Neutrophil (primary cell): Measurements from ENCODE around the gene PARD3.

ENCODE experiments used
- H3K27ac ChIP-seq: fragments of 200-600 bp; sonication (generic); 2 replicates; pipeline ENCODE4 v1.5.1; 2016; ENCODE audit warnings: mild to moderate bottlenecking, moderate library complexity
- H3K27me3 ChIP-seq: fragments of 200-600 bp; sonication (generic); 2 replicates; pipeline ENCODE4 v1.6.0; 2016; ENCODE audit warnings: mild to moderate bottlenecking
- H3K36me3 ChIP-seq: fragments of 200-600 bp; sonication (generic); 2 replicates; pipeline ENCODE4 v1.5.1; 2017
- H3K4me1 ChIP-seq, 2 experiments: fragments of 200-600 bp in 1 of 2; sonication (generic) in 1 of 2; 1 replicate in 1 of 2; 2 replicates in 1 of 2; pipeline versions ENCODE4 v1.5.1 to v1.6.1; 2013 to 2016; ENCODE audit warnings: low read depth in 1 of 2, low read length in 1 of 2, mild to moderate bottlenecking in 1 of 2, moderate library complexity in 1 of 2; ENCODE audit not compliant: control insufficient read depth in 1 of 2, insufficient read depth in 1 of 2
- H3K4me3 ChIP-seq, 2 experiments: fragments of 200-600 bp in 1 of 2; sonication (generic) in 1 of 2; 1 replicate in 1 of 2; 2 replicates in 1 of 2; pipeline ENCODE4 v1.5.1; 2013 to 2016; ENCODE audit warnings: low read depth in 1 of 2, low read length in 1 of 2, mild to moderate bottlenecking in 1 of 2, moderate library complexity in 1 of 2
- H3K9me3 ChIP-seq: fragments of 200-600 bp; sonication (generic); 2 replicates; pipeline ENCODE4 v1.5.1; 2016
- TF ChIP-seq, protein P1 (sequence below): fragments of 200-600 bp; sonication (generic); IDR thresholded peaks from 2 replicates; pipeline ENCODE4 v1.5.1; 2016; ENCODE audit warnings: antibody characterized with exemption

PARD3 gene

DNA sequence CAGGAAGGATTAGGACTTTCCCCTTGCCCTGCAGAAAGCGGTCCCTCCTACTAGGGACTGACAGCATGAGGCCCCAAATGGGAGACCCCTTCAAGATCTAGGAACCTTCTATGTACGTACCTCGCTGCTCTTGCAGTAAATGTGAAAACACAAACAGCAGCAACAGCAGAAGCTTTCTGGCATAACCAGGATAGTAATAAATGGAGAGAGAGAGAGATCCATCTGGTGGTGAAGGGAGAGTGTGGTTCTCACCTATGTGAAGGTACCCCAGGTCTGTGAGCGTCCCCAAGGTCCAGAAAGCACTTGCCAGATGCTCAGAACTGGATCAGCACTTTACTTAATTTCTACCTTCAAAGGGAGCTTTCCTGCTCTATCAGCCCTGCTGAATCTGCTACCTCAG lies 592.7 kb downstream of the PARD3 start:
- H3K4me1 ChIP-seq, result no peaks in the 10 kb centered on the region
- no peak overlapping the region for H3K27ac ChIP-seq
- H3K27me3 ChIP-seq, result no peaks in the 10 kb centered on the region
- no peaks in the 10 kb centered on the region for H3K36me3 ChIP-seq
- no peak overlapping the region for H3K4me3 ChIP-seq
- TF ChIP-seq, protein P1, sequence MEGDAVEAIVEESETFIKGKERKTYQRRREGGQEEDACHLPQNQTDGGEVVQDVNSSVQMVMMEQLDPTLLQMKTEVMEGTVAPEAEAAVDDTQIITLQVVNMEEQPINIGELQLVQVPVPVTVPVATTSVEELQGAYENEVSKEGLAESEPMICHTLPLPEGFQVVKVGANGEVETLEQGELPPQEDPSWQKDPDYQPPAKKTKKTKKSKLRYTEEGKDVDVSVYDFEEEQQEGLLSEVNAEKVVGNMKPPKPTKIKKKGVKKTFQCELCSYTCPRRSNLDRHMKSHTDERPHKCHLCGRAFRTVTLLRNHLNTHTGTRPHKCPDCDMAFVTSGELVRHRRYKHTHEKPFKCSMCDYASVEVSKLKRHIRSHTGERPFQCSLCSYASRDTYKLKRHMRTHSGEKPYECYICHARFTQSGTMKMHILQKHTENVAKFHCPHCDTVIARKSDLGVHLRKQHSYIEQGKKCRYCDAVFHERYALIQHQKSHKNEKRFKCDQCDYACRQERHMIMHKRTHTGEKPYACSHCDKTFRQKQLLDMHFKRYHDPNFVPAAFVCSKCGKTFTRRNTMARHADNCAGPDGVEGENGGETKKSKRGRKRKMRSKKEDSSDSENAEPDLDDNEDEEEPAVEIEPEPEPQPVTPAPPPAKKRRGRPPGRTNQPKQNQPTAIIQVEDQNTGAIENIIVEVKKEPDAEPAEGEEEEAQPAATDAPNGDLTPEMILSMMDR, result no peak
- no peaks in the 10 kb centered on the region for H3K9me3 ChIP-seq

DNA sequence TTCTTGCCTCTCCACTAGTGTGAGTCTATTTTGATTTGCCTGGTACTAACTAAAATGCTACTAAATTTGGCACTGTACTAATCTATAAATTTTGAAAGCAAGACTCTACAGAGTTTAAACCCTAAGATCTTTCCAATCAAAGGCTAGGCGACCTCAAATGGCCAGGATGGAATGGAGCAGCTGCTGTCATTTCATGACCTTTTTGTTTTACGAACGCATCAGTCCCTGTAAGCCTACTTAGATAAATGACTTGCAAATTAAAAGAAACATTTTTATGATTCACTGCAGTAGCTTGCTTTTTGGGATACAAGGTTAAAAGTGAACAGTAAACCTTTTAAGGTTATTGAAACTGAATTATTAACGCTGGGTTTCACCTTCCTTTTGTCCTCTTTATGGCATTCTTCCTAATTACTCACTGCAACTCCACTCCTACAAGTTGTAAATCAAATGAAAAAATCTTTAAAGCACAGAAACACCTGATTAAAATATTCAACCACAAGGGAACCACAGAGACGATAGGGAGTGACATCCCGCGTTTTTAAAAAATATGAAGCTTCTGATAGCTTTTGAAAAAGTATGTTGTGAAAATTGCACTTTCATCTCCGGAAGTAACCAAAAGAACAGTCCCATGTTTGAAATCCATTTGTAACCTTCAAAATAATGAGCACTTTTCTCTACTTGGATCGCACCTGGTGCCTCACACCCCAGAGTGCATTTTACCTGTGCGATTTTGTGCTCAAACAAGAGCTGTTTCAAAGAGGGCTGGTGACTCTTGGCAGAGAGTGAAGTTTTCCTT lies 595.1 kb downstream of the PARD3 start:
- H3K4me1 ChIP-seq, result no peaks in the 10 kb centered on the region
- TF ChIP-seq, protein P1, result no peak
- no peak overlapping the region for H3K4me3 ChIP-seq
- H3K27ac ChIP-seq, result no peak overlapping the region
- H3K27me3 ChIP-seq, result no peaks in the 10 kb centered on the region
- H3K36me3 ChIP-seq, result no peaks in the 10 kb centered on the region
- no peaks in the 10 kb centered on the region for H3K9me3 ChIP-seq

- TF ChIP-seq, protein P1, result no peak
- H3K9me3 ChIP-seq, result no peaks in the 10 kb centered on the region
- H3K36me3 ChIP-seq, result no peaks in the 10 kb centered on the region
- H3K4me3 ChIP-seq, result no peak overlapping the region
- no peak overlapping the region for H3K27ac ChIP-seq
- no peaks in the 10 kb centered on the region for H3K27me3 ChIP-seq
- H3K4me1 ChIP-seq, result no peaks in the 10 kb centered on the region
Observed at GRCh38 chr10:34217524-34217923, 597.6 kb downstream of the PARD3 start.

DNA sequence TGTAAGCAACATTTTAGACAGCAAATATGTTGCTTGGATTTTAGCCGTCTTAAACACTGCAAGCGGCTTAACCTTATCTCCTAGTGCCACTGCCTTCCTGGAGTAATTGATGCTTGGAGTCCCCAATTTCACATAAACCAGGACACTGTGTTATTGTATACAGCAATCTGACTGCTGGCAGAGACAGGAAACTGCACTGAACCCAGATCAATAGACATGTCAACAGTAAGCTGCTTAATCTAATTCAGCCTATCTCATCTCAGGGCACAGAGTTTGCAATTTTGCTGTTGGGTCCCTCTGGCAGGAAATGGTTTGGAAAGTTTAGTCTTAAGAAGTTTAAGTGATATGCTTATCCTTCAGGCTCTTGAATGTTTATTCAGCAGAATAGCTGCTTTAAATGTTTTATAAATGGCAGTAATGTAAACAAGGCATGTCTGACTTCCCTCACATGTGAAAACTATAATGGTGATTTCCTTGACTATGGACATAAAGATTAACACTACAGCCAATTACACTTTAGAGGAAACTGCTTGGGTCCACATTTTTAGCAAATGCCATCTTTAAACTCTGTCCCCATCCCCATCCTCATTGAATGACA lies 598.6 kb downstream of the PARD3 start:
- TF ChIP-seq, protein P1, result no peak
- Histone ChIP-seq H3K27ac (no peak overlapping the region), H3K4me1 (no peaks in the 10 kb centered on the region), H3K36me3 (no peaks in the 10 kb centered on the region), H3K4me3 (no peak overlapping the region), H3K9me3 (no peaks in the 10 kb centered on the region), H3K27me3 (no peaks in the 10 kb centered on the region)

- H3K4me1 ChIP-seq, result no peaks in the 10 kb centered on the region
Observed at GRCh38 chr10:34213805-34214197, 601.3 kb downstream of the PARD3 start.

More at GRCh38 chr10:34213805-34214197, 601.3 kb downstream of the PARD3 start:
- no peaks in the 10 kb centered on the region for H3K27me3 ChIP-seq
- no peaks in the 10 kb centered on the region for H3K36me3 ChIP-seq
- H3K4me3 ChIP-seq, result no peak overlapping the region
- TF ChIP-seq, protein P1, result no peak
- H3K9me3 ChIP-seq, result no peaks in the 10 kb centered on the region
- no peak overlapping the region for H3K27ac ChIP-seq
